ENCODE data around the gene NEK1. TPM values are rescaled to one million over a fixed set of nuclear protein-coding genes. Genes with fewer than 3 reads are reported as not detected.

The NEK1 gene
- total RNA-seq, 4 donors from 2014 or later = 6.0 to 18.2 (median 7.1) TPM

DNA sequence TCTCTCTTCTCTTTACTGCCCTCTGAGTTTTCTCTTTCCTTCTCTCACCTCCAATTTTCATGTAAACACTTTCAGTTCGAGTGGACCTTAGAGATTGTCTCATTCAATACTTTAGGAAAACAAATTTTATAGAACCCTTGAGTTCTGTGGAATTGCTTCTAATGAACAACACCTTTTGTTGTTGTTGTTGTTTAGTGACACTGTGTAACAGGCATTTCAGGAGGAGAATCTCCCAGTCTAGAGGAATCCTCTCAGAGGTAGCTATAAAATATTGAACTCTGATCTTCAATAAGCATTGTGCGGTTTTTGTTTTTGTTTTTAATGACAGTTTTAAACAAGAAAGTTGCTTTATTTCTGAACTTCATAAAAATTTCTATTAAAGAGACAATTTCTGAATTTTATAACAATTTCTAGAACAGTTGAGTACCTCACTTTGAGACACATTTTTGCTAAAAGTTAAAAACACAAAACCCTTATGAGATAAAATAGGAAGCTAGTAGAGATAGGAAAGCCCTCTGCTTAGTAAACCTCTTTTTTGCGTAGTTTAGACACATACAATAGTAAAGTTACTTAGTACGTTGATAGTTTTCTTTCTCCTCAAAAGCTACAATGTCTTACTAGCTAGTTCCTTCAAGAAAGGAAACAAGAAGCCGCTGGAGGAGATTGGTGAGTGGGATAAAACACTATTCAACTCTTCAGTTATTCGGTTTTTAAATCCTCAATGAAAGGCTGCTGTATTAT, 46.8 kb upstream of the NEK1 start:
- H3K4me1 ChIP-seq = peaks cover 0 to 32% (median 2%) of the 10 kb centered on the region in 4 donors
- TF ChIP-seq, protein P1, sequence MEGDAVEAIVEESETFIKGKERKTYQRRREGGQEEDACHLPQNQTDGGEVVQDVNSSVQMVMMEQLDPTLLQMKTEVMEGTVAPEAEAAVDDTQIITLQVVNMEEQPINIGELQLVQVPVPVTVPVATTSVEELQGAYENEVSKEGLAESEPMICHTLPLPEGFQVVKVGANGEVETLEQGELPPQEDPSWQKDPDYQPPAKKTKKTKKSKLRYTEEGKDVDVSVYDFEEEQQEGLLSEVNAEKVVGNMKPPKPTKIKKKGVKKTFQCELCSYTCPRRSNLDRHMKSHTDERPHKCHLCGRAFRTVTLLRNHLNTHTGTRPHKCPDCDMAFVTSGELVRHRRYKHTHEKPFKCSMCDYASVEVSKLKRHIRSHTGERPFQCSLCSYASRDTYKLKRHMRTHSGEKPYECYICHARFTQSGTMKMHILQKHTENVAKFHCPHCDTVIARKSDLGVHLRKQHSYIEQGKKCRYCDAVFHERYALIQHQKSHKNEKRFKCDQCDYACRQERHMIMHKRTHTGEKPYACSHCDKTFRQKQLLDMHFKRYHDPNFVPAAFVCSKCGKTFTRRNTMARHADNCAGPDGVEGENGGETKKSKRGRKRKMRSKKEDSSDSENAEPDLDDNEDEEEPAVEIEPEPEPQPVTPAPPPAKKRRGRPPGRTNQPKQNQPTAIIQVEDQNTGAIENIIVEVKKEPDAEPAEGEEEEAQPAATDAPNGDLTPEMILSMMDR (IDR thresholded peaks at IDR 0.05) = no peak
- TF ChIP-seq POLR2A (IDR thresholded peaks at IDR 0.05) = no peak
- H3K27ac ChIP-seq = peak overlapping the region in 3 of 4 donors; percentile 40 to 83 (median 83)
- no peaks in the 10 kb centered on the region for H3K9me3 ChIP-seq
- H3K27me3 ChIP-seq = no peaks in the 10 kb centered on the region
- no peak for DNase-seq
- no peaks in the 10 kb centered on the region for H3K36me3 ChIP-seq
- H3K4me3 ChIP-seq = peak overlapping the region in 2 of 4 donors; percentile 39 to 46

DNA sequence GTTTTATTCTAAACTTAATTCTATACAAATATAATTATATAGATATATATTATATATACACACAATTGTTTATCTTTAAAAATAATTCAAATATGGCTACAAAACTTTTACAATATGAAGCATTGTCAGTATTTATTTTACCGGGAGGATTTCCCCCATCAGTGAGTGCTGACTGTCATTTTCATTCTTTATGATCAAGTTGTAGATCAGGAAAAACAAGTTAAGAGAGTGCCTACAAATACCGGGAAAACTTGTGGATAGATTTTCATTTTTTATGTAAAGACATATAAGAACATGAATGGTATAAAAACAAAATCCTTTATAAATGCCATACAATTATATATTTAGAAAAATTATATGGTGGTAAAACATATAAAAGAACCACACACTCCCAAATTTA, 45.8 kb upstream of the NEK1 start:
- Histone ChIP-seq H3K4me3 (no peak overlapping the region), H3K9me3 (no peaks in the 10 kb centered on the region), H3K27ac (peak overlapping the region in 2 of 4 donors; percentile 4 to 83), H3K27me3 (no peaks in the 10 kb centered on the region), H3K4me1 (peaks cover 0 to 24% (median 0%) of the 10 kb centered on the region in 4 donors), H3K36me3 (no peaks in the 10 kb centered on the region)
- DNase-seq = no peak
- no peak for TF ChIP-seq POLR2A (IDR thresholded peaks at IDR 0.05)
- TF ChIP-seq, protein P1 (IDR thresholded peaks at IDR 0.05) = no peak

DNA sequence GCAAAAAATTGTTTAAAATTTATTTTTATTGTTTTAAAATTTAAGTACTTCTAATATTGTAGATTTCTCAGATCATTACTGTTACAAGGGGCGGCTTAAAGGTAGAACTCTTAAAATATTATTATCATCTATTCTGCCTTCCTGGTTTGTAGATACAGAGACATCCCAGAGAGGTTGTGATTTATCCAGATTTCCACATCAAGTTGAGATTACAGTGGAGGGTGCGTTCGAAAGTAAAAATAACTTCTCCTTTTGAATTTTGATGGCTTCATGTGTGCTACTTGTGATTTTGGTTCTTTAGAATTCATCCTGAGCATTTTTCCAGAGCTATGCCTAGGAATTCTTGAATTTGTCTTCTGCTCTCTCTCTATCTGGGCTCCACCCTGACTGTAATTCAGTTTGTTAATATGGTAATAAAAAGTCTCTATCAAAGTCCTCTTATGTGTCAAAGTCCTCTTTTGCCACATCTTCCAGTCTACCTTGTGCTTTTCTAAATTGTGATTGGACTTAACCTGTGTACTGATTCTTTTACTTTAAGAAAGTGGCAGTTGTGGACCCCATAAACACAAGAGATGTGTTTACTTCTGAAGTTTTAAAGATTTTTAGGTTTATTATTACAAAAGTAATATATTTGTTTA, 45.2 kb upstream of the NEK1 start:
- H3K4me3 ChIP-seq = no peak overlapping the region
- no peak for DNase-seq
- H3K27ac ChIP-seq = peak overlapping the region in 3 of 4 donors; percentile 4 to 83 (median 66)
- H3K4me1 ChIP-seq = peaks cover 0 to 18% (median 0%) of the 10 kb centered on the region in 4 donors
- no peaks in the 10 kb centered on the region for H3K36me3 ChIP-seq
- TF ChIP-seq POLR2A (IDR thresholded peaks at IDR 0.05) = no peak
- TF ChIP-seq, protein P1 (IDR thresholded peaks at IDR 0.05) = no peak
- no peaks in the 10 kb centered on the region for H3K9me3 ChIP-seq
- H3K27me3 ChIP-seq = no peaks in the 10 kb centered on the region

DNA sequence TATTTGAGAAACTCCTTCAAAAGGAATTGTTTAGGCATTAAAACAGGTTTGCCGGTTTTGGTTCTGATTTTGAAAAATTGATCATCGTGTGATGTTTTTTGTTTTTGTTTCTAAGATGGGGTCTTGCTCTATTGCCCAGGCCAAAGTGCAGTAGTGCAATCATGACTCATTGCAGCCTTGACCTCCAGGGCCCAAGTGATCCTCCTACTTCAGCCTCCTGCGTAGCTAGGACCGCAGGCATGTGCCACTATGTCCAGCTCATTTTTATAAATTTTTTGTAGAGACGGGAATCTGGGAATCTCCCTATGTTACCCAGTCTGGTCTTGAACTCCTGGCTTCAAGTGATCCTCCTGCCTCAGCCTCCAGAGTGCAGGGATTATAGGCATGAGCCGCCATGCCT, 43.0 kb upstream of the NEK1 start:
- no peak for TF ChIP-seq POLR2A (IDR thresholded peaks at IDR 0.05)
- TF ChIP-seq, protein P1 (IDR thresholded peaks at IDR 0.05) = no peak
- Histone ChIP-seq H3K4me3 (no peak overlapping the region), H3K36me3 (no peaks in the 10 kb centered on the region), H3K4me1 (peaks cover 0 to 14% (median 0%) of the 10 kb centered on the region in 4 donors), H3K27me3 (no peaks in the 10 kb centered on the region), H3K27ac (no peak overlapping the region), H3K9me3 (no peaks in the 10 kb centered on the region)
- DNase-seq = no peak

DNA sequence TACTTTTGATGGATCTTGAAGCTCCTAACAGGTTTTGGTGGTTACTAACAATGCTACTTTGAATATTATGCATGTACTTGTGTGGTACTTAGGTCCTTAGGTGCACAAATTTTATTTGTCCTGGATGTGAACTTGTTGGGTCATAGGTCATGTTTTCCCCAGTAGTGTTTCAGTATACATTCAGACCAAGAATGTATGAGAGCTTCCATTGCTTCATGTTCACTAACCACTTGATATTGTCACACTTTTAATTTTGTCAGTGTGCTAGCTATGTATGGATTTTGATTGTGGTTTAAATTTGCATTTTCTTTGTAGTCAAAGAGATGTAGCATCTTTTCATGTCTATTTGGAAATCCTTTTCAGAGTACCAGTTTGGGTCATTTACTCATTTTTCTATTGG, 40.2 kb upstream of the NEK1 start:
- no peaks in the 10 kb centered on the region for H3K27me3 ChIP-seq
- no peak overlapping the region for H3K4me3 ChIP-seq
- DNase-seq = no peak
- no peak overlapping the region for H3K27ac ChIP-seq
- H3K9me3 ChIP-seq = no peaks in the 10 kb centered on the region
- no peaks in the 10 kb centered on the region for H3K36me3 ChIP-seq
- peaks cover 0 to 7% (median 0%) of the 10 kb centered on the region in 4 donors for H3K4me1 ChIP-seq
- no peak for TF ChIP-seq POLR2A (IDR thresholded peaks at IDR 0.05)
- TF ChIP-seq, protein P1 (IDR thresholded peaks at IDR 0.05) = no peak
